ENCODE measurements around the gene CCL17. TPM values are rescaled to one million over a fixed set of nuclear protein-coding genes. Genes with fewer than 3 reads are reported as not detected.

Gene CCL17
- total RNA-seq, 1 donor from 2014 or later, result not detected

- Mint-ChIP-seq H3K27ac (ENCODE audit: unreplicated experiment) (peak within 1 kb of the TSS; percentile 98), H3K36me3 (ENCODE audit: unreplicated experiment) (peaks cover 25% of the 10 kb centered on the region), H3K9me3 (ENCODE audit: unreplicated experiment) (no peaks in the 10 kb centered on the region), H3K27me3 (ENCODE audit: unreplicated experiment) (no peaks in the 10 kb centered on the region), H3K4me3 (ENCODE audit: unreplicated experiment) (peak within 1 kb of the TSS; percentile 100), H3K4me1 (ENCODE audit: unreplicated experiment) (peaks cover 15% of the 10 kb centered on the region)
- TF ChIP-seq, protein P1, sequence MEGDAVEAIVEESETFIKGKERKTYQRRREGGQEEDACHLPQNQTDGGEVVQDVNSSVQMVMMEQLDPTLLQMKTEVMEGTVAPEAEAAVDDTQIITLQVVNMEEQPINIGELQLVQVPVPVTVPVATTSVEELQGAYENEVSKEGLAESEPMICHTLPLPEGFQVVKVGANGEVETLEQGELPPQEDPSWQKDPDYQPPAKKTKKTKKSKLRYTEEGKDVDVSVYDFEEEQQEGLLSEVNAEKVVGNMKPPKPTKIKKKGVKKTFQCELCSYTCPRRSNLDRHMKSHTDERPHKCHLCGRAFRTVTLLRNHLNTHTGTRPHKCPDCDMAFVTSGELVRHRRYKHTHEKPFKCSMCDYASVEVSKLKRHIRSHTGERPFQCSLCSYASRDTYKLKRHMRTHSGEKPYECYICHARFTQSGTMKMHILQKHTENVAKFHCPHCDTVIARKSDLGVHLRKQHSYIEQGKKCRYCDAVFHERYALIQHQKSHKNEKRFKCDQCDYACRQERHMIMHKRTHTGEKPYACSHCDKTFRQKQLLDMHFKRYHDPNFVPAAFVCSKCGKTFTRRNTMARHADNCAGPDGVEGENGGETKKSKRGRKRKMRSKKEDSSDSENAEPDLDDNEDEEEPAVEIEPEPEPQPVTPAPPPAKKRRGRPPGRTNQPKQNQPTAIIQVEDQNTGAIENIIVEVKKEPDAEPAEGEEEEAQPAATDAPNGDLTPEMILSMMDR (IDR thresholded peaks at IDR 0.05), result peak; percentile 97
- peak; percentile 97 for DNase-seq (ENCODE audit: extremely low spot score, unreplicated experiment)
Observed at GRCh38 chr16:57462209-57462977, 57.8 kb downstream of the CCL17 start, which contains the start of gene POLR2C. Gene POLR2C, plus strand, starts transcription at chr16:57462679. Its CDS starts 46 bp downstream, at chr16:57462725.

DNA sequence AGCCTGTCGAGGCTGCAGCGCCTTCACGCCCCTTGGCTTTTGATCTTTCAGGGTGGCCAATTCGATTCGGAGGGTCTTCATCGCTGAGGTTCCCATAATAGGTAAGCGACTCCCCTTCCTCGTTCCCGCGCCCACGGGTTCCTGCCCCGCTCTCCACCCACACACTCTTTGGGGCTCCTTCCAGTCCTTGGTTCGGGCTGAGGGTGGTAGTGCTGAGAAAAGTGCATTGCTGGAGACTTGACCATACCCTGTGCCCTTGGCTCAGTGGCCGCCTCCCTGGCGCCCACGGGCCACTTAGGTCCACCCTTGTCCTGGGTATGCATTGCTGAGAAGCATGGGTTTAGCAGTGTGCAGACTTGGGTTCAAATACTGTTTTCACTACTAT lies 58.4 kb downstream of the CCL17 start:
- Mint-ChIP-seq H3K27ac (ENCODE audit: unreplicated experiment) (peak overlapping the region; percentile 98), H3K9me3 (ENCODE audit: unreplicated experiment) (no peaks in the 10 kb centered on the region), H3K4me3 (ENCODE audit: unreplicated experiment) (peak overlapping the region; percentile 100), H3K36me3 (ENCODE audit: unreplicated experiment) (peaks cover 30% of the 10 kb centered on the region), H3K27me3 (ENCODE audit: unreplicated experiment) (no peaks in the 10 kb centered on the region), H3K4me1 (ENCODE audit: unreplicated experiment) (peaks cover 15% of the 10 kb centered on the region)
- TF ChIP-seq, protein P1 (IDR thresholded peaks at IDR 0.05), result no peak
- no peak for DNase-seq (ENCODE audit: extremely low spot score, unreplicated experiment)

DNA sequence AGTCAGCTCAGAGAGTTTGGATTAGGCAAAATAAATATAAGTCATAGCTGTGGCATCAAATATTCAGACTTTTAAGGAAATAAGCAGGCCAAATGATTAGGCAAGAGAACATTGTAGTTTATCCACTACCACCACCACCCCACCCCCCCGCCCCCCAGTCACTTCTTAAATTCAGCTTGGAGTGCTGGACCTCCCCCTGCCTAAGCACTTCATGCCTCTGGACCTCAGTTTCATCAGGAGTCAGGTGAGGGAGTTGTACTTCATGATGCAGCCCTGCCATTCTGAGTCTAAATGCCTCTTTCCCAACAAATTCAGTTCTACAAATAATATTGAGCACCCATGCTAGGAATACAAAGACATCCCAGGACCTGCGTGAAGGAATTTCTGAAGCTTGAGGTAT lies 60.0 kb downstream of the CCL17 start:
- Mint-ChIP-seq H3K4me3 (ENCODE audit: unreplicated experiment) (no peak overlapping the region), H3K4me1 (ENCODE audit: unreplicated experiment) (peaks cover 15% of the 10 kb centered on the region), H3K27me3 (ENCODE audit: unreplicated experiment) (no peaks in the 10 kb centered on the region), H3K27ac (ENCODE audit: unreplicated experiment) (no peak overlapping the region), H3K36me3 (ENCODE audit: unreplicated experiment) (peaks cover 39% of the 10 kb centered on the region), H3K9me3 (ENCODE audit: unreplicated experiment) (no peaks in the 10 kb centered on the region)
- DNase-seq (ENCODE audit: extremely low spot score, unreplicated experiment), result no peak
- TF ChIP-seq, protein P1 (IDR thresholded peaks at IDR 0.05), result no peak

Other genes starting within 250 kb of the CCL17 start
- 81.2 and 83.1 TPM in 2 replicates for gene PSME3IP1, start 218.7 kb upstream of the CCL17 start, total RNA-seq
- gene RSPRY1, start 218.4 kb upstream of the CCL17 start, total RNA-seq, result 49.3 and 50.8 TPM in 2 replicates
- 61.8 and 67.4 TPM in 2 replicates for gene ARL2BP, start 159.5 kb upstream of the CCL17 start, total RNA-seq
- gene PLLP, start 120.1 kb upstream of the CCL17 start, total RNA-seq, result 0.30 and 1.2 TPM in 2 replicates
- not detected in 2 replicates for gene CCL22, start 46.0 kb upstream of the CCL17 start, total RNA-seq
- gene CX3CL1, start 32.3 kb upstream of the CCL17 start, total RNA-seq, result 2.3 and 2.6 TPM in 2 replicates
- gene CIAPIN1, start 42.6 kb downstream of the CCL17 start, total RNA-seq, result 52.2 and 57.1 TPM in 2 replicates
- 37.8 and 50.1 TPM in 2 replicates for gene COQ9, start 42.7 kb downstream of the CCL17 start, total RNA-seq
- gene POLR2C, start 57.9 kb downstream of the CCL17 start, total RNA-seq, result 46.8 and 47.8 TPM in 2 replicates
- 22.5 and 24.4 TPM in 2 replicates for gene DOK4, start 81.7 kb downstream of the CCL17 start, total RNA-seq
- 17.2 and 18.8 TPM in 2 replicates for gene CCDC102A, start 131.8 kb downstream of the CCL17 start, total RNA-seq
- not detected in 2 replicates for gene ADGRG5, start 137.9 kb downstream of the CCL17 start, total RNA-seq
- gene ADGRG1, start 223.9 kb downstream of the CCL17 start, total RNA-seq, result 4.6 and 4.8 TPM in 2 replicates

Data from osteocyte (in vitro differentiated cells).